HepG2 (cell line): ENCODE measurements around the gene MEI1. TPM values are rescaled to one million over a fixed set of nuclear protein-coding genes. Genes with fewer than 3 reads are reported as not detected.

Experiments
- ATAC-seq: fragments of 200-7000 bp; cut with Tn5 transposase; 3 replicates; pipeline ENCODE4 v1.9.1; 2020; ENCODE audit warnings: mild to moderate bottlenecking, moderate library complexity
- BruUV-seq: library from RNA; stranded (reverse); fragments of 400-500 nt; replicated peaks from 2 replicates; lab custom pipeline; 2021; lab: Mats Ljungman, UMichigan
- CTCF ChIA-PET: fragments of 300-600 bp; formaldehyde crosslinking; extraction: SDS; loops from one replicate; lab custom pipeline; 2021; ENCODE audit warnings: low total read pairs, inconsistent platforms, low intra/inter-chr PET ratio; lab: Yijun Ruan, JAX
- POLR2A ChIA-PET: fragments of 350-600 bp; sonication (Branson Sonifier 250); formaldehyde crosslinking; loops from one replicate; lab custom pipeline; 2020; ENCODE audit warnings: antibody characterized with exemption, inconsistent platforms; lab: Yijun Ruan, JAX
- DNase-seq: peaks from one replicate; pipeline ENCODE4 v3.0.0-alpha.2; 2015; ENCODE audit warnings: low spot score
- FAIRE-seq: peaks from 3 replicates; lab custom pipeline; 2011; peaks lifted over from hg19 to GRCh38; lab: Jason Lieb, UNC
- H2AFZ ChIP-seq: one replicate; pipeline ENCODE4 v1.6.1; 2011; ENCODE audit warnings: low read length, inconsistent platforms
- H3K27ac ChIP-seq: fragments of 300-600 bp; 3 replicates; pipeline ENCODE4 v1.8.0; 2011; ENCODE audit warnings: mixed run types, mild to moderate bottlenecking, mixed read lengths, low read length, inconsistent platforms; ENCODE audit not compliant: insufficient read depth; ENCODE audit errors: extremely low read length
- H3K27me3 ChIP-seq, 2 experiments: fragments of 200-600 bp in 1 of 2; 2 replicates in 1 of 2; 3 replicates in 1 of 2; pipeline versions ENCODE4 v1.6.0 to v1.8.0; 2011; ENCODE audit warnings: low read length in 2 of 2, mild to moderate bottlenecking in 2 of 2, moderate library complexity in 2 of 2, inconsistent platforms in 1 of 2; ENCODE audit not compliant: insufficient read depth in 2 of 2, control insufficient read depth in 1 of 2
- H3K36me3 ChIP-seq, 2 experiments: fragments of 200-600 bp in 1 of 2; replicated peaks in 1 of 2; 2 replicates in 1 of 2; 3 replicates in 1 of 2; pipeline versions ENCODE4 v1.5.1 to v1.8.0; 2011; ENCODE audit warnings: low read length in 2 of 2, inconsistent platforms in 1 of 2; ENCODE audit not compliant: insufficient read depth in 2 of 2, control insufficient read depth in 1 of 2
- H3K4me1 ChIP-seq: 2 replicates; pipeline ENCODE4 v1.5.1; 2012; ENCODE audit warnings: low read length, inconsistent platforms; ENCODE audit not compliant: insufficient read depth
- H3K4me2 ChIP-seq: 2 replicates; pipeline ENCODE4 v1.6.0; 2011; ENCODE audit warnings: low read depth, low read length, inconsistent platforms
- H3K4me3 ChIP-seq, 3 experiments: fragments of 200-600 bp in 1 of 3; sonication (generic), shearing (Covaris generic) in 1 of 3; replicated peaks in 1 of 3; 2 replicates each; pipeline ENCODE4 v1.5.1; 2011 to 2016; ENCODE audit warnings: low read length in 3 of 3, inconsistent platforms in 2 of 3, low read depth in 2 of 3, mild to moderate bottlenecking in 2 of 3, control low read depth in 1 of 3, mixed read lengths in 1 of 3; ENCODE audit not compliant: insufficient read depth in 1 of 3
- H3K79me2 ChIP-seq: one replicate; pipeline ENCODE4 v1.6.1; 2011; ENCODE audit warnings: low read length, inconsistent platforms; ENCODE audit not compliant: insufficient read depth
- H3K9ac ChIP-seq: 2 replicates; pipeline ENCODE4 v1.6.0; 2011; ENCODE audit warnings: mild to moderate bottlenecking, low read depth, low read length, inconsistent platforms; ENCODE audit not compliant: insufficient read depth
- H3K9me3 ChIP-seq: 2 replicates; pipeline ENCODE4 v1.5.1; 2012; ENCODE audit warnings: mild to moderate bottlenecking, low read length
- H4K20me1 ChIP-seq: 2 replicates; pipeline ENCODE4 v1.6.0; 2011; ENCODE audit warnings: inconsistent platforms, mild to moderate bottlenecking, low read length, moderate library complexity; ENCODE audit not compliant: insufficient read depth
- FOXA3 ChIP-seq: IDR thresholded peaks from 2 replicates; pipeline ENCODE4 v1.6.1; 2016; ENCODE audit warnings: missing genetic modification reagents, missing compliant biosample characterization
- KDM2A ChIP-seq: sonication (generic); formaldehyde crosslinking; IDR thresholded peaks from 2 replicates; pipeline ENCODE4 v1.4.0; 2020; ENCODE audit warnings: low read depth, missing genetic modification reagents, borderline replicate concordance
- POLR2AphosphoS5 ChIP-seq: IDR thresholded peaks from 2 replicates; pipeline ENCODE4 v1.6.1; 2012; ENCODE audit warnings: low read depth, low read length
- SMARCC2 ChIP-seq: fragments of 450-650 bp; IDR thresholded peaks from 2 replicates; pipeline ENCODE4 v1.6.1; 2017; ENCODE audit warnings: antibody characterized with exemption, mild to moderate bottlenecking
- TBX3 ChIP-seq: fragments of 450-650 bp; IDR thresholded peaks from 2 replicates; pipeline ENCODE4 v1.6.1; 2017; ENCODE audit warnings: antibody characterized with exemption, mild to moderate bottlenecking, inconsistent platforms, borderline replicate concordance
- THYN1 ChIP-seq: sonication (generic); formaldehyde crosslinking; IDR thresholded peaks from 2 replicates; pipeline ENCODE4 v1.8.1; 2023; ENCODE audit warnings: low read depth, mild to moderate bottlenecking, moderate library complexity, missing genetic modification reagents, borderline replicate concordance
- ZBTB38 ChIP-seq: sonication (generic); formaldehyde crosslinking; IDR thresholded peaks from 2 replicates; pipeline ENCODE4 v1.5.1; 2020; ENCODE audit warnings: mild to moderate bottlenecking, missing genetic modification reagents
- ZNF10 ChIP-seq: sonication (generic); formaldehyde crosslinking; IDR thresholded peaks from 2 replicates; pipeline ENCODE4 v1.4.0; 2020; ENCODE audit warnings: mild to moderate bottlenecking, low read depth, missing genetic modification reagents, borderline replicate concordance
- ZNF264 ChIP-seq: sonication (generic); formaldehyde crosslinking; IDR thresholded peaks from 2 replicates; pipeline ENCODE4 v1.4.0; 2020; ENCODE audit warnings: missing genetic modification reagents
- WGBS: methylation state at CpG from one replicate; pipeline ENCODE4 v1.1.6; 2017; ENCODE audit warnings: low lambda C conversion rate; 5-methylcytosine and 5-hydroxymethylcytosine counted together
- in situ Hi-C: cut with HindIII; loops from 2 replicates; pipeline ENCODE4 v1.10.0; 2017; ENCODE audit warnings: low pct_unique_long_range_greater_than_20kb; ENCODE audit not compliant: extremely low pct_ligation_motif_present
- intact Hi-C: fragments of 100-400 bp; cut with micrococcal nuclease; formaldehyde crosslinking; loops from one replicate; pipeline ENCODE4 v1.10.0; 2022; ENCODE audit not compliant: unreplicated experiment
- polyA plus RNA-seq, 8 experiments: library from polyadenylated mRNA; depleted of rRNA in 3 of 8; stranded (reverse) in 7 of 8; unstranded in 1 of 8; fragments of >200 nt; fragmentation: Illumina TruSeq in 4 of 8; extraction: Trizol in 4 of 8; gene quantifications; 2 replicates each; pipeline versions ENCODE4 v1.2.1 to v1.2.3, GENCODE V29; 2011 to 2016; ENCODE audit warnings: low read depth in 4 of 8, missing spikeins in 1 of 8, mixed read lengths in 1 of 8; ENCODE audit not compliant: insufficient read depth in 1 of 8
- total RNA-seq, 5 experiments: library from RNA; depleted of rRNA; stranded (reverse); fragments of >200 nt; fragmentation: Illumina TruSeq; extraction: Trizol; gene quantifications; 2 replicates each; pipeline ENCODE4 v1.2.3, GENCODE V29; 2016; ENCODE audit warnings: low read depth in 1 of 5
- TF ChIP-seq, protein P1 (sequence below): sonication (generic); formaldehyde crosslinking; IDR thresholded peaks from 2 replicates; pipeline ENCODE4 v1.9.0; 2022; ENCODE audit warnings: low read depth, missing genetic modification reagents
- TF ChIP-seq, protein P2 (sequence below): sonication (generic); formaldehyde crosslinking; IDR thresholded peaks from 2 replicates; pipeline ENCODE4 v1.5.1; 2020; ENCODE audit warnings: missing genetic modification reagents, mild to moderate bottlenecking, borderline replicate concordance
- TF ChIP-seq, protein P3 (sequence below): IDR thresholded peaks from 2 replicates; pipeline ENCODE4 v1.6.1; 2016; ENCODE audit warnings: mild to moderate bottlenecking
- TF ChIP-seq, protein P4 (sequence below): sonication (generic); formaldehyde crosslinking; IDR thresholded peaks from 2 replicates; pipeline ENCODE4 v1.4.0; 2020; ENCODE audit warnings: low read depth, mild to moderate bottlenecking, missing genetic modification reagents
- TF ChIP-seq, protein P5 (sequence below): sonication (generic); formaldehyde crosslinking; IDR thresholded peaks from 2 replicates; pipeline ENCODE4 v1.8.0; 2022; ENCODE audit warnings: mild to moderate bottlenecking, missing genetic modification reagents

Gene MEI1
- total and polyA plus RNA-seq, 2 of the 13 experiments (the other 11 are each of a cell fraction or from before 2014, with no cell fraction given): 0.75 to 1.9 TPM

DNA sequence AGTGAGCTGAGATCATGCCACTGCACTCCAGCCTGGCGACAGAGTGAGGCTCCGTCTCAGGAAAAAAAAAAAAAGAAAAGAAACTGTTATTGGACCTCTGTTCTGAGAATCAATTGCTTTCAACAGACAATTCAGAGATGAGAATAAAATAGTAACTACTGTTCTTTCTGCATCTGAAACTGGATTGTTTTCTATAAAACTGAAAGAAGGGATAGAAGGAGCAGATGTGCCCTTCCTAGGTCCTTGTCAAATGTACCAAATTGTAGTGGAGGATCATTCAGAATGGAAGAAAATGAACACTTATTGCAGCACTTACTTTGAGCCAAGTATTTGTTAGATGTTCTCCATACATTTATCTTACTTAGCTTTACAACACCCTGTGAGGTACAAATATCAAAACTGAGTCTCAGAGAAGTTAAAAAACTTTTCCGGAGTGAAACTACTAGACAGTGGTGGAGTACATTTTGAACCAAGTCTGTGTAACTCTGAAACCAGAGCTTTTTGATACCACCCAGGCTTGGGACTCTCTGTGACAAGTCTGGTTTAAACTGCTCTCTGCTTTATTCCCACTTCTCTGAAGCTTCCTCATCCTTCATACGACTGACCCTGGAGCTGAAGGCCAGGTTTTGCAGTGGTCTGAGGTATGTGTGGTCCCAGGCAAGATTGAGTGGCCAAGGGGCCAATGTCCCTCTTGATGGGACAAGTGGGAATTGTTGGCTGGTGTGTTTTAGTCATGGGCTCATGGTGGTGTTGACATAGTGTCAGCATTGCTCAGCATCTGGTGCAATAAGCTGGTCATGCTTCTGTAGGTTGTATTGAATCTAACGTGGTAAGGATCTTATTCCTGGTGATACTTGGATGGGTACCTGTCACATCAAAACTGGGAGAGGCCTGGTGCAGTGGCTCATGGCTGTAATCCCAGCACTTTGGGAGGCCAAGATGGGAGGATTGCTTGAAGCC, 53.0 kb downstream of the MEI1 start:
- no TSS peak for BruUV-seq
- TF ChIP-seq, protein P1, sequence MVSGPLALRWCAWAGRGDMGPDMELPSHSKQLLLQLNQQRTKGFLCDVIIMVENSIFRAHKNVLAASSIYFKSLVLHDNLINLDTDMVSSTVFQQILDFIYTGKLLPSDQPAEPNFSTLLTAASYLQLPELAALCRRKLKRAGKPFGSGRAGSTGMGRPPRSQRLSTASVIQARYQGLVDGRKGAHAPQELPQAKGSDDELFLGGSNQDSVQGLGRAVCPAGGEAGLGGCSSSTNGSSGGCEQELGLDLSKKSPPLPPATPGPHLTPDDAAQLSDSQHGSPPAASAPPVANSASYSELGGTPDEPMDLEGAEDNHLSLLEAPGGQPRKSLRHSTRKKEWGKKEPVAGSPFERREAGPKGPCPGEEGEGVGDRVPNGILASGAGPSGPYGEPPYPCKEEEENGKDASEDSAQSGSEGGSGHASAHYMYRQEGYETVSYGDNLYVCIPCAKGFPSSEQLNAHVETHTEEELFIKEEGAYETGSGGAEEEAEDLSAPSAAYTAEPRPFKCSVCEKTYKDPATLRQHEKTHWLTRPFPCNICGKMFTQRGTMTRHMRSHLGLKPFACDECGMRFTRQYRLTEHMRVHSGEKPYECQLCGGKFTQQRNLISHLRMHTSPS (CRISPR knock-in tag): no peak
- TF ChIP-seq TBX3 (no peak), FOXA3 (CRISPR knock-in tag) (peak; percentile 60), POLR2AphosphoS5 (no peak), KDM2A (CRISPR knock-in tag) (no peak), THYN1 (no peak), ZNF264 (no peak), ZBTB38 (CRISPR knock-in tag) (no peak), SMARCC2 (no peak), ZNF10 (no peak)
- TF ChIP-seq, protein P2, sequence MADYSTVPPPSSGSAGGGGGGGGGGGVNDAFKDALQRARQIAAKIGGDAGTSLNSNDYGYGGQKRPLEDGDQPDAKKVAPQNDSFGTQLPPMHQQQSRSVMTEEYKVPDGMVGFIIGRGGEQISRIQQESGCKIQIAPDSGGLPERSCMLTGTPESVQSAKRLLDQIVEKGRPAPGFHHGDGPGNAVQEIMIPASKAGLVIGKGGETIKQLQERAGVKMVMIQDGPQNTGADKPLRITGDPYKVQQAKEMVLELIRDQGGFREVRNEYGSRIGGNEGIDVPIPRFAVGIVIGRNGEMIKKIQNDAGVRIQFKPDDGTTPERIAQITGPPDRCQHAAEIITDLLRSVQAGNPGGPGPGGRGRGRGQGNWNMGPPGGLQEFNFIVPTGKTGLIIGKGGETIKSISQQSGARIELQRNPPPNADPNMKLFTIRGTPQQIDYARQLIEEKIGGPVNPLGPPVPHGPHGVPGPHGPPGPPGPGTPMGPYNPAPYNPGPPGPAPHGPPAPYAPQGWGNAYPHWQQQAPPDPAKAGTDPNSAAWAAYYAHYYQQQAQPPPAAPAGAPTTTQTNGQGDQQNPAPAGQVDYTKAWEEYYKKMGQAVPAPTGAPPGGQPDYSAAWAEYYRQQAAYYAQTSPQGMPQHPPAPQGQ (CRISPR knock-in tag): no peak
- TF ChIP-seq, protein P3, sequence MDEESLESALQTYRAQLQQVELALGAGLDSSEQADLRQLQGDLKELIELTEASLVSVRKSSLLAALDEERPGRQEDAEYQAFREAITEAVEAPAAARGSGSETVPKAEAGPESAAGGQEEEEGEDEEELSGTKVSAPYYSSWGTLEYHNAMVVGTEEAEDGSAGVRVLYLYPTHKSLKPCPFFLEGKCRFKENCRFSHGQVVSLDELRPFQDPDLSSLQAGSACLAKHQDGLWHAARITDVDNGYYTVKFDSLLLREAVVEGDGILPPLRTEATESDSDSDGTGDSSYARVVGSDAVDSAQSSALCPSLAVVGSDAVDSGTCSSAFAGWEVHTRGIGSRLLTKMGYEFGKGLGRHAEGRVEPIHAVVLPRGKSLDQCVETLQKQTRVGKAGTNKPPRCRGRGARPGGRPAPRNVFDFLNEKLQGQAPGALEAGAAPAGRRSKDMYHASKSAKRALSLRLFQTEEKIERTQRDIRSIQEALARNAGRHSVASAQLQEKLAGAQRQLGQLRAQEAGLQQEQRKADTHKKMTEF (CRISPR knock-in tag): no peak
- TF ChIP-seq, protein P4, sequence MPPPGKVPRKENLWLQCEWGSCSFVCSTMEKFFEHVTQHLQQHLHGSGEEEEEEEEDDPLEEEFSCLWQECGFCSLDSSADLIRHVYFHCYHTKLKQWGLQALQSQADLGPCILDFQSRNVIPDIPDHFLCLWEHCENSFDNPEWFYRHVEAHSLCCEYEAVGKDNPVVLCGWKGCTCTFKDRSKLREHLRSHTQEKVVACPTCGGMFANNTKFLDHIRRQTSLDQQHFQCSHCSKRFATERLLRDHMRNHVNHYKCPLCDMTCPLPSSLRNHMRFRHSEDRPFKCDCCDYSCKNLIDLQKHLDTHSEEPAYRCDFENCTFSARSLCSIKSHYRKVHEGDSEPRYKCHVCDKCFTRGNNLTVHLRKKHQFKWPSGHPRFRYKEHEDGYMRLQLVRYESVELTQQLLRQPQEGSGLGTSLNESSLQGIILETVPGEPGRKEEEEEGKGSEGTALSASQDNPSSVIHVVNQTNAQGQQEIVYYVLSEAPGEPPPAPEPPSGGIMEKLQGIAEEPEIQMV (CRISPR knock-in tag): no peak
- TF ChIP-seq, protein P5, sequence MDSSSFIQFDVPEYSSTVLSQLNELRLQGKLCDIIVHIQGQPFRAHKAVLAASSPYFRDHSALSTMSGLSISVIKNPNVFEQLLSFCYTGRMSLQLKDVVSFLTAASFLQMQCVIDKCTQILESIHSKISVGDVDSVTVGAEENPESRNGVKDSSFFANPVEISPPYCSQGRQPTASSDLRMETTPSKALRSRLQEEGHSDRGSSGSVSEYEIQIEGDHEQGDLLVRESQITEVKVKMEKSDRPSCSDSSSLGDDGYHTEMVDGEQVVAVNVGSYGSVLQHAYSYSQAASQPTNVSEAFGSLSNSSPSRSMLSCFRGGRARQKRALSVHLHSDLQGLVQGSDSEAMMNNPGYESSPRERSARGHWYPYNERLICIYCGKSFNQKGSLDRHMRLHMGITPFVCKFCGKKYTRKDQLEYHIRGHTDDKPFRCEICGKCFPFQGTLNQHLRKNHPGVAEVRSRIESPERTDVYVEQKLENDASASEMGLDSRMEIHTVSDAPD (CRISPR knock-in tag): no peak

More for the DNA sequence above, 53.0 kb downstream of the MEI1 start:
- in situ Hi-C loops (no loop called here), intact Hi-C loops (no loop called here)
- Histone ChIP-seq H3K9me3 (no peaks in the 10 kb centered on the region), H3K4me2 (no peak overlapping the region), H3K79me2 (no peaks in the 10 kb centered on the region), H2AFZ (no peak overlapping the region), H3K27me3 (peaks cover 0 to 4% of the 10 kb centered on the region in 2 experiments; a peak in 1 of 5 replicates), H3K27ac (no peak overlapping the region), H4K20me1 (no peaks in the 10 kb centered on the region), H3K9ac (no peak overlapping the region), H3K36me3 (no peaks in the 10 kb centered on the region), H3K4me3 (no peak overlapping the region), H3K4me1 (peaks cover 18% of the 10 kb centered on the region)
- peak; percentile 64; the same call in 2 of the 3 replicates for ATAC-seq
- DNase-seq: peak; percentile 31
- WGBS: 26% methylated on average over 4 of the region's 5 CpGs
- ChIA-PET POLR2A (interaction anchor here (0.6 kb wide), 1 partner anchor 9 kb away, joined by 3 read pairs; no protein-coding TSS in a partner anchor), CTCF (no interaction called here)
- FAIRE-seq: no peak
